GM18909 (cell line): ENCODE data around the gene NEO1.

ENCODE experiments used
- ATAC-seq: cut with Tn5 transposase; IDR thresholded peaks from one replicate; pipeline ENCODE4 v1.9.1; 2021; ENCODE audit warnings: mild to moderate bottlenecking; ENCODE audit not compliant: unreplicated experiment, poor library complexity

Gene NEO1

GRCh38 chr15:73075160-73075859 is 23.0 kb downstream of the NEO1 start:
- no peak for ATAC-seq

- no peak for ATAC-seq
These were observed 26.0 kb downstream of the NEO1 start for GRCh38 chr15:73078291-73078690.

GRCh38 chr15:73078722-73079121 is 26.5 kb downstream of the NEO1 start:
- ATAC-seq = no peak

GRCh38 chr15:73079565-73079964 is 27.3 kb downstream of the NEO1 start:
- no peak for ATAC-seq

GRCh38 chr15:73081321-73081958 is 29.2 kb downstream of the NEO1 start:
- no peak for ATAC-seq

GRCh38 chr15:73082812-73083211 is 30.5 kb downstream of the NEO1 start:
- no peak for ATAC-seq

- ATAC-seq = no peak
These were observed 34.8 kb downstream of the NEO1 start for GRCh38 chr15:73087098-73087497.

- ATAC-seq = no peak
These were observed 52.8 kb downstream of the NEO1 start for GRCh38 chr15:73105064-73105463.

- ATAC-seq = no peak
These were observed 56.4 kb downstream of the NEO1 start for GRCh38 chr15:73108676-73109075.

GRCh38 chr15:73109765-73110164 is 57.5 kb downstream of the NEO1 start:
- ATAC-seq = no peak

GRCh38 chr15:73110201-73110600 is 57.9 kb downstream of the NEO1 start:
- ATAC-seq = no peak

GRCh38 chr15:73114064-73114463 is 61.8 kb downstream of the NEO1 start:
- no peak for ATAC-seq

GRCh38 chr15:73116164-73116563 is 63.9 kb downstream of the NEO1 start:
- ATAC-seq = no peak

GRCh38 chr15:73118055-73118454 is 65.8 kb downstream of the NEO1 start:
- no peak for ATAC-seq

GRCh38 chr15:73119478-73119877 is 67.2 kb downstream of the NEO1 start:
- no peak for ATAC-seq

GRCh38 chr15:73120269-73120668 is 68.0 kb downstream of the NEO1 start:
- no peak for ATAC-seq

GRCh38 chr15:73125219-73125618 is 73.0 kb downstream of the NEO1 start:
- no peak for ATAC-seq

- ATAC-seq = no peak
These were observed 75.2 kb downstream of the NEO1 start for GRCh38 chr15:73127302-73127936.

- ATAC-seq = no peak
These were observed 78.6 kb downstream of the NEO1 start for GRCh38 chr15:73130830-73131229.

GRCh38 chr15:73134196-73134595 is 81.9 kb downstream of the NEO1 start:
- ATAC-seq = no peak

GRCh38 chr15:73139041-73139743 is 86.9 kb downstream of the NEO1 start:
- no peak for ATAC-seq
